Measurements from ENCODE around the gene C3orf80. TPM values are rescaled to one million over a fixed set of nuclear protein-coding genes. Genes with fewer than 3 reads are reported as not detected.
A peak's percentile ranks its signal among the peaks of the same experiment; 100 is the strongest.
"Not testable (repeated sequence)": the region's sequence is repeated elsewhere in the genome, so short reads cannot be mapped to it uniquely, and the experiment has no call there.

Gene C3orf80
- total RNA-seq (2022) (3.2 and 3.7 TPM in 2 replicates), Bru-seq, nascent RNA (percentile 55 among the genes with signal in this experiment), BruChase-seq, experiment 1, labeled RNA remaining after a 2-hour chase (percentile 71 among the genes with signal in this experiment), BruChase-seq, experiment 2, labeled RNA remaining after a 6-hour chase (percentile 56 among the genes with signal in this experiment)
- long read RNA-seq, transcript C3orf80-201 (1 exons, 2,718 nt) = major isoform, 5 of 5 reads
- long read RNA-seq, partial matches to known transcripts = 0 of 5 reads
- long read RNA-seq, other reads (novel, unspliced or antisense) = 0 of 5 reads

DNA sequence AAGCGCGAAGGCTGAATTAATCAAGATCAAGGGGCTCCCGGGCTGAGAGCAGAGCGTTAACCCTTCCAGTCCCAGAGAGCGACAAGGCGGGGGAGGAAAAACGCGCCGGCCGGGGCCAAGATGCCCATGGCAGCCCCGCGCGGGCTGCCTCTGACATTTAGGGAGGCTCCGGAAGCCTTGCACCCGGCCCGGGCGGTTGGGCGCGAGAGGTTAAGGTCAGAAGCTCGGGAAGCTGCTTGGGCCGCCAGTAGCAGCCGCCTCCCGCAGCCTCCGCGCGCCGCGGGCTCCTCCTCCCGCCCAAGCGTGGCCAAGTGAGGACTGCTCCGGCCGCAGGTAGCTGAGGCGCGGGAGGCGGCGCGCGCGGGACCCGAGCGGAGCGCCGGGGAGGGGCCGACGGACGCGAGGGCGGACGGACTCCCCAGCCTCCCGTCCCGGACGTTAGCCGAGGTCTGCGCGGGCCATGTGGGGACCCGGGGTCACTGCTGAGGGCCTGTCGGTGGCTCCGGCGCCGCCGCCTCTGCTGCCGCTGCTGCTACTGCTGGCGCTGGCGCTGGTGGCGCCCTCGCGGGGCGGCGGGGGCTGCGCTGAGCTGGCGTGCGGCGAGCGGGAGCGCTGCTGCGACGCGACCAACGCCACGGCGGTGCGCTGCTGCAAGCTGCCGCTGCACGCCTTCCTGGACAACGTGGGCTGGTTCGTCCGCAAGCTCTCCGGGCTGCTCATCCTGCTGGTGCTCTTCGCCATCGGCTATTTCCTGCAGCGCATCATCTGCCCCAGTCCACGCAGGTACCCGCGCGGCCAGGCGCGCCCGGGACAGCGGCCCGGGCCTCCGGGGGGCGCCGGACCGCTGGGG is at the start of gene C3orf80:
Gene C3orf80 (plus strand): TSS at position 247 of the 850 bp plus-strand sequence. CDS start 214 bp downstream, at position 461.
- CTCF ChIA-PET = interaction anchor here (0.6 to 2.2 kb wide), 9 partner anchors 9 to 277 kb away, joined by 3 to 21 read pairs (median 4); no protein-coding TSS in a partner anchor
- peak; percentile 67 to 80 for DNase-seq
- Histone ChIP-seq H3K36me3 (ENCODE audit: control insufficient read depth, insufficient read depth, low read length) (no peaks in the 10 kb centered on the region), H3K4me3 (ENCODE audit: low read depth, low read length) (peak within 1 kb of the TSS; percentile 86), H3K9me3 (no peaks in the 10 kb centered on the region), H3K4me1 (peaks cover 10% of the 10 kb centered on the region), H3K27me3 (replicated peaks; ENCODE audit: control insufficient read depth, insufficient read depth, low read length) (no peaks in the 10 kb centered on the region)
- H3K4me1 Mint-ChIP-seq (ENCODE audit: low read depth, unreplicated experiment) = no peaks in the 10 kb centered on the region
- H3K36me3 Mint-ChIP-seq (ENCODE audit: insufficient read depth, unreplicated experiment) = peaks cover 6% of the 10 kb centered on the region
- POLR2A ChIA-PET = interaction anchor here (0.6 to 0.7 kb wide), 2 partner anchors 27 to 174 kb away, joined by 3 read pairs; no protein-coding TSS in a partner anchor
- peak within 1 kb of the TSS; percentile 90 for H3K4me3 Mint-ChIP-seq (ENCODE audit: unreplicated experiment)
- TF ChIP-seq, protein P1, sequence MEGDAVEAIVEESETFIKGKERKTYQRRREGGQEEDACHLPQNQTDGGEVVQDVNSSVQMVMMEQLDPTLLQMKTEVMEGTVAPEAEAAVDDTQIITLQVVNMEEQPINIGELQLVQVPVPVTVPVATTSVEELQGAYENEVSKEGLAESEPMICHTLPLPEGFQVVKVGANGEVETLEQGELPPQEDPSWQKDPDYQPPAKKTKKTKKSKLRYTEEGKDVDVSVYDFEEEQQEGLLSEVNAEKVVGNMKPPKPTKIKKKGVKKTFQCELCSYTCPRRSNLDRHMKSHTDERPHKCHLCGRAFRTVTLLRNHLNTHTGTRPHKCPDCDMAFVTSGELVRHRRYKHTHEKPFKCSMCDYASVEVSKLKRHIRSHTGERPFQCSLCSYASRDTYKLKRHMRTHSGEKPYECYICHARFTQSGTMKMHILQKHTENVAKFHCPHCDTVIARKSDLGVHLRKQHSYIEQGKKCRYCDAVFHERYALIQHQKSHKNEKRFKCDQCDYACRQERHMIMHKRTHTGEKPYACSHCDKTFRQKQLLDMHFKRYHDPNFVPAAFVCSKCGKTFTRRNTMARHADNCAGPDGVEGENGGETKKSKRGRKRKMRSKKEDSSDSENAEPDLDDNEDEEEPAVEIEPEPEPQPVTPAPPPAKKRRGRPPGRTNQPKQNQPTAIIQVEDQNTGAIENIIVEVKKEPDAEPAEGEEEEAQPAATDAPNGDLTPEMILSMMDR (IDR thresholded peaks at IDR 0.05; ENCODE audit: insufficient read depth in 1 of 2, low read depth in 1 of 2, low read length in 1 of 2, severe bottlenecking in 1 of 2, unreplicated experiment in 1 of 2) = peak; percentile 9 to 21
- BruUV-seq (replicated peaks) = no TSS peak
- intact Hi-C loops (cut with micrococcal nuclease; ENCODE audit: unreplicated experiment) = loop anchor here (1.0 to 2.0 kb wide), 5 partner anchors 27 to 193 kb away; partner anchors contain the start of genes IFT80 and SMC4
- H3K27ac Mint-ChIP-seq (ENCODE audit: unreplicated experiment) = peak within 1 kb of the TSS; percentile 70
- H3K27me3 Mint-ChIP-seq (ENCODE audit: insufficient read depth, unreplicated experiment) = no peaks in the 10 kb centered on the region
- no peaks in the 10 kb centered on the region for H3K9me3 Mint-ChIP-seq (ENCODE audit: unreplicated experiment)

DNA sequence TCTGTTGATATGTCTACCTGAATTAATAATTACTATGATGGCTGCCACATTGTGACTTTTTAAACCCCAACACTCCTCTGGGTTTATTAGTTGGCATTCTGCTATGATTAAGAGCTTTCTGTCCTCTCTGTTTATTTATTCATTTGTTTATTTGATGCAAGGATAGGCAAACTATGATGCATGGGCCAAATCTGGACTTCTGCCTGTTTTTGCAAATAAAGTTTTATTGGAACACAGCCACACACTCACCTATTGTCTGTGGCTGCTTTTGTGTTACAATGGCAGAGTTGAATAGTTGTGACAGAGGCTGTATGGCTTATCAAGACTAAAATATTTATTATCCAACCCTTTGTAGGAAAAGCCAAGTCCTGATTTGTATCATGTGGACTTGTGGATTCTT is 48.3 kb upstream of the C3orf80 start:
- H3K4me1 ChIP-seq = peaks cover 20% of the 10 kb centered on the region
- H3K36me3 Mint-ChIP-seq (ENCODE audit: insufficient read depth, unreplicated experiment) = peaks cover 4% of the 10 kb centered on the region
- BruUV-seq (replicated peaks) = no TSS peak
- H3K9me3 Mint-ChIP-seq (ENCODE audit: unreplicated experiment) = peaks cover 11% of the 10 kb centered on the region
- no peaks in the 10 kb centered on the region for H3K27me3 ChIP-seq (replicated peaks; ENCODE audit: control insufficient read depth, insufficient read depth, low read length)
- no peaks in the 10 kb centered on the region for H3K36me3 ChIP-seq (ENCODE audit: control insufficient read depth, insufficient read depth, low read length)
- intact Hi-C loops (cut with micrococcal nuclease; ENCODE audit: unreplicated experiment) = no loop called here
- CTCF ChIA-PET = no interaction called here
- TF ChIP-seq, protein P1 (IDR thresholded peaks at IDR 0.05; ENCODE audit: insufficient read depth in 1 of 2, low read depth in 1 of 2, low read length in 1 of 2, severe bottlenecking in 1 of 2, unreplicated experiment in 1 of 2) = no peak
- no peak overlapping the region for H3K27ac Mint-ChIP-seq (ENCODE audit: unreplicated experiment)
- no peaks in the 10 kb centered on the region for H3K9me3 ChIP-seq
- DNase-seq = no peak
- no peaks in the 10 kb centered on the region for H3K4me1 Mint-ChIP-seq (ENCODE audit: low read depth, unreplicated experiment)
- H3K4me3 ChIP-seq (ENCODE audit: low read depth, low read length) = no peak overlapping the region
- H3K27me3 Mint-ChIP-seq (ENCODE audit: insufficient read depth, unreplicated experiment) = no peaks in the 10 kb centered on the region
- POLR2A ChIA-PET = no interaction called here
- no peak overlapping the region for H3K4me3 Mint-ChIP-seq (ENCODE audit: unreplicated experiment)

DNA sequence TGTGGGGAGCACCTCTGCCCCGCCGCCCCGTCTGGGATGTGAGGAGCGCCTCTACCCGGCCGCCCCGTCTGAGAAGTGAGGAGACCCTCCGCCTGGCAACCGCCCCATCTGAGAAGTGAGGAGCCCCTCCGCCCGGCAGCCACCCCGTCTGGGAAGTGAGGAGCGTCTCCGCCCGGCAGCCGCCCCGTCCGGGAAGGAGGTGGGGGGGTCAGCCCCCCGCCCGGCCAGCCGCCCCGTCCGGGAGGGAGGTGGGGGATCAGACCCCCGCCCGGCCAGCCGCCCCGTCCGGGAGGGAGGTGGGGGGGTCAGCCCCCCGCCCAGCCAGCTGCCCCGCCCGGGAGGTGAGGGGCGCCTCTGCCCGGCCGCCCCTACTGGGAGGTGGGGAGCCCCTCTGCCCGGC is 46.6 kb upstream of the C3orf80 start:
- POLR2A ChIA-PET; H3K4me3 ChIP-seq (ENCODE audit: low read depth, low read length); BruUV-seq (replicated peaks); H3K27me3 ChIP-seq (replicated peaks; ENCODE audit: control insufficient read depth, insufficient read depth, low read length); H3K27me3 Mint-ChIP-seq (ENCODE audit: insufficient read depth, unreplicated experiment); H3K36me3 ChIP-seq (ENCODE audit: control insufficient read depth, insufficient read depth, low read length); H3K9me3 ChIP-seq; CTCF ChIA-PET; intact Hi-C loops (cut with micrococcal nuclease; ENCODE audit: unreplicated experiment); H3K4me3 Mint-ChIP-seq (ENCODE audit: unreplicated experiment); H3K4me1 Mint-ChIP-seq (ENCODE audit: low read depth, unreplicated experiment); H3K36me3 Mint-ChIP-seq (ENCODE audit: insufficient read depth, unreplicated experiment); DNase-seq; H3K27ac Mint-ChIP-seq (ENCODE audit: unreplicated experiment): not testable (repeated sequence)
- H3K4me1 ChIP-seq = peaks cover 23% of the 10 kb centered on the region
- peaks cover 11% of the 10 kb centered on the region for H3K9me3 Mint-ChIP-seq (ENCODE audit: unreplicated experiment)

GRCh38 chr3:160179403-160179802 is 45.8 kb upstream of the C3orf80 start:
- H3K4me3 Mint-ChIP-seq (ENCODE audit: unreplicated experiment); H3K27ac Mint-ChIP-seq (ENCODE audit: unreplicated experiment); H3K27me3 Mint-ChIP-seq (ENCODE audit: insufficient read depth, unreplicated experiment); H3K27me3 ChIP-seq (replicated peaks; ENCODE audit: control insufficient read depth, insufficient read depth, low read length); CTCF ChIA-PET; H3K36me3 Mint-ChIP-seq (ENCODE audit: insufficient read depth, unreplicated experiment); BruUV-seq (replicated peaks); H3K4me3 ChIP-seq (ENCODE audit: low read depth, low read length); H3K4me1 Mint-ChIP-seq (ENCODE audit: low read depth, unreplicated experiment); POLR2A ChIA-PET; H3K9me3 ChIP-seq; intact Hi-C loops (cut with micrococcal nuclease; ENCODE audit: unreplicated experiment); DNase-seq; H3K36me3 ChIP-seq (ENCODE audit: control insufficient read depth, insufficient read depth, low read length): not testable (repeated sequence)
- H3K9me3 Mint-ChIP-seq (ENCODE audit: unreplicated experiment) = peaks cover 11% of the 10 kb centered on the region
- peaks cover 30% of the 10 kb centered on the region for H3K4me1 ChIP-seq

Measured in Caco-2 (cell line).